ENCODE data around the gene CABLES1.

The CABLES1 gene

GRCh38 chr18:23203891-23204432 is 68.7 kb downstream of the CABLES1 start:
- Histone ChIP-seq H3K4me3 (replicated peaks; ENCODE audit: insufficient read depth, low read length) (no peak overlapping the region), H3K27me3 (ENCODE audit: insufficient read depth, poor library complexity, severe bottlenecking) (no peaks in the 10 kb centered on the region), H3K27ac (replicated peaks) (no peak overlapping the region)
- TF ChIP-seq SPI1 (IDR thresholded peaks at IDR 0.05; ENCODE audit: borderline replicate concordance, low read depth) (no peak), GABPA (IDR thresholded peaks at IDR 0.05; ENCODE audit: low read depth) (no peak), POLR2AphosphoS5 (IDR thresholded peaks at IDR 0.05; ENCODE audit: low read depth) (no peak), REST (IDR thresholded peaks at IDR 0.05; ENCODE audit: insufficient replicate concordance, low read depth) (no peak)
- TF ChIP-seq, protein P1, sequence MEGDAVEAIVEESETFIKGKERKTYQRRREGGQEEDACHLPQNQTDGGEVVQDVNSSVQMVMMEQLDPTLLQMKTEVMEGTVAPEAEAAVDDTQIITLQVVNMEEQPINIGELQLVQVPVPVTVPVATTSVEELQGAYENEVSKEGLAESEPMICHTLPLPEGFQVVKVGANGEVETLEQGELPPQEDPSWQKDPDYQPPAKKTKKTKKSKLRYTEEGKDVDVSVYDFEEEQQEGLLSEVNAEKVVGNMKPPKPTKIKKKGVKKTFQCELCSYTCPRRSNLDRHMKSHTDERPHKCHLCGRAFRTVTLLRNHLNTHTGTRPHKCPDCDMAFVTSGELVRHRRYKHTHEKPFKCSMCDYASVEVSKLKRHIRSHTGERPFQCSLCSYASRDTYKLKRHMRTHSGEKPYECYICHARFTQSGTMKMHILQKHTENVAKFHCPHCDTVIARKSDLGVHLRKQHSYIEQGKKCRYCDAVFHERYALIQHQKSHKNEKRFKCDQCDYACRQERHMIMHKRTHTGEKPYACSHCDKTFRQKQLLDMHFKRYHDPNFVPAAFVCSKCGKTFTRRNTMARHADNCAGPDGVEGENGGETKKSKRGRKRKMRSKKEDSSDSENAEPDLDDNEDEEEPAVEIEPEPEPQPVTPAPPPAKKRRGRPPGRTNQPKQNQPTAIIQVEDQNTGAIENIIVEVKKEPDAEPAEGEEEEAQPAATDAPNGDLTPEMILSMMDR (IDR thresholded peaks at IDR 0.05; ENCODE audit: insufficient read depth, low read length): no peak
- DNase-seq (ENCODE audit: low read depth in 1 of 2, low spot score in 1 of 2): no peak

- DNase-seq (ENCODE audit: low read depth in 1 of 2, low spot score in 1 of 2): no peak
- no peak overlapping the region for H3K27ac ChIP-seq (replicated peaks)
- TF ChIP-seq, protein P1 (IDR thresholded peaks at IDR 0.05; ENCODE audit: insufficient read depth, low read length): no peak
- TF ChIP-seq POLR2AphosphoS5 (IDR thresholded peaks at IDR 0.05; ENCODE audit: low read depth): no peak
- TF ChIP-seq SPI1 (IDR thresholded peaks at IDR 0.05; ENCODE audit: borderline replicate concordance, low read depth): no peak
- TF ChIP-seq GABPA (IDR thresholded peaks at IDR 0.05; ENCODE audit: low read depth): no peak
- TF ChIP-seq REST (IDR thresholded peaks at IDR 0.05; ENCODE audit: insufficient replicate concordance, low read depth): no peak
Observed at GRCh38 chr18:23204589-23205235, 69.4 kb downstream of the CABLES1 start.

GRCh38 chr18:23205980-23206379 is 70.7 kb downstream of the CABLES1 start:
- TF ChIP-seq POLR2AphosphoS5 (IDR thresholded peaks at IDR 0.05; ENCODE audit: low read depth) (no peak), REST (IDR thresholded peaks at IDR 0.05; ENCODE audit: insufficient replicate concordance, low read depth) (no peak), SPI1 (IDR thresholded peaks at IDR 0.05; ENCODE audit: borderline replicate concordance, low read depth) (no peak), GABPA (IDR thresholded peaks at IDR 0.05; ENCODE audit: low read depth) (no peak)
- TF ChIP-seq, protein P1 (IDR thresholded peaks at IDR 0.05; ENCODE audit: insufficient read depth, low read length): no peak

More at GRCh38 chr18:23204589-23205235, 69.4 kb downstream of the CABLES1 start:
- Histone ChIP-seq H3K4me3 (replicated peaks; ENCODE audit: insufficient read depth, low read length) (no peak overlapping the region), H3K27me3 (ENCODE audit: insufficient read depth, poor library complexity, severe bottlenecking) (no peaks in the 10 kb centered on the region)

More at GRCh38 chr18:23205980-23206379, 70.7 kb downstream of the CABLES1 start:
- no peak for DNase-seq (ENCODE audit: low read depth in 1 of 2, low spot score in 1 of 2)
- H3K4me3 ChIP-seq (replicated peaks; ENCODE audit: insufficient read depth, low read length): no peak overlapping the region
- H3K27ac ChIP-seq (replicated peaks): no peak overlapping the region
- H3K27me3 ChIP-seq (ENCODE audit: insufficient read depth, poor library complexity, severe bottlenecking): no peaks in the 10 kb centered on the region

All from HL-60 (cell line).